Osteoblast (primary cell): Measurements from ENCODE around the gene CD70. TPM values are rescaled to one million over a fixed set of nuclear protein-coding genes. Genes with fewer than 3 reads are reported as not detected.
"Not testable (repeated sequence)": the region's sequence is repeated elsewhere in the genome, so short reads cannot be mapped to it uniquely, and the experiment has no call there.

Experiments used
- DNase-seq: peaks from one replicate; pipeline ENCODE4 v3.0.0; 2011; ENCODE audit warnings: low spot score, mixed read lengths; ENCODE audit not compliant: insufficient read length; ENCODE audit errors: missing footprints
- H2AFZ ChIP-seq: 2 replicates; pipeline ENCODE4 v1.6.0; 2011; ENCODE audit warnings: mild to moderate bottlenecking, low read length
- H3K27ac ChIP-seq: 2 replicates; pipeline ENCODE4 v1.5.1; 2011; ENCODE audit warnings: mild to moderate bottlenecking, low read depth, low read length, moderate library complexity
- H3K27me3 ChIP-seq: 2 replicates; pipeline ENCODE4 v1.6.0; 2012; ENCODE audit warnings: mild to moderate bottlenecking, control low read depth, inconsistent platforms, low read length, moderate library complexity; ENCODE audit not compliant: insufficient read depth
- H3K36me3 ChIP-seq: 2 replicates; pipeline ENCODE4 v1.5.1; 2011; ENCODE audit warnings: mild to moderate bottlenecking, low read length, control low read depth, moderate library complexity; ENCODE audit not compliant: insufficient read depth
- H3K4me1 ChIP-seq: 2 replicates; pipeline ENCODE4 v1.5.1; 2011; ENCODE audit warnings: mild to moderate bottlenecking, low read length, control low read depth, moderate library complexity; ENCODE audit not compliant: insufficient read depth
- H3K4me2 ChIP-seq: 2 replicates; pipeline ENCODE4 v1.6.0; 2011; ENCODE audit warnings: mild to moderate bottlenecking, low read length; ENCODE audit not compliant: insufficient read depth
- H3K4me3 ChIP-seq: fragments of 200-600 bp; sonication (generic); 3 replicates; pipeline ENCODE4 v1.5.1; 2012; ENCODE audit warnings: mild to moderate bottlenecking, low read length, inconsistent platforms; ENCODE audit not compliant: insufficient read depth
- H3K79me2 ChIP-seq: 2 replicates; pipeline ENCODE4 v1.6.0; 2012; ENCODE audit warnings: mild to moderate bottlenecking, low read length, control low read depth, inconsistent platforms; ENCODE audit not compliant: insufficient read depth
- H3K9me3 ChIP-seq: 2 replicates; pipeline ENCODE4 v1.5.1; 2011; ENCODE audit warnings: low read depth, low read length, control low read depth
- H4K20me1 ChIP-seq: 2 replicates; pipeline ENCODE4 v1.6.0; 2012; ENCODE audit warnings: mild to moderate bottlenecking, low read length, control low read depth; ENCODE audit not compliant: insufficient read depth
- total RNA-seq: library from RNA; depleted of rRNA; stranded (reverse); fragments of >200 nt; gene quantifications from 2 replicates; pipeline ENCODE4 v1.2.3, GENCODE V29; 2012
- TF ChIP-seq, protein P1 (sequence below): IDR thresholded peaks from 2 replicates; pipeline ENCODE4 v1.5.1; 2011; ENCODE audit warnings: mild to moderate bottlenecking, low read depth, low read length, moderate library complexity; ENCODE audit errors: extremely low read depth

The CD70 gene, protein sequence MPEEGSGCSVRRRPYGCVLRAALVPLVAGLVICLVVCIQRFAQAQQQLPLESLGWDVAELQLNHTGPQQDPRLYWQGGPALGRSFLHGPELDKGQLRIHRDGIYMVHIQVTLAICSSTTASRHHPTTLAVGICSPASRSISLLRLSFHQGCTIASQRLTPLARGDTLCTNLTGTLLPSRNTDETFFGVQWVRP
- 0.29 TPM in 1 of 2 replicates, not detected in the other for total RNA-seq

DNA sequence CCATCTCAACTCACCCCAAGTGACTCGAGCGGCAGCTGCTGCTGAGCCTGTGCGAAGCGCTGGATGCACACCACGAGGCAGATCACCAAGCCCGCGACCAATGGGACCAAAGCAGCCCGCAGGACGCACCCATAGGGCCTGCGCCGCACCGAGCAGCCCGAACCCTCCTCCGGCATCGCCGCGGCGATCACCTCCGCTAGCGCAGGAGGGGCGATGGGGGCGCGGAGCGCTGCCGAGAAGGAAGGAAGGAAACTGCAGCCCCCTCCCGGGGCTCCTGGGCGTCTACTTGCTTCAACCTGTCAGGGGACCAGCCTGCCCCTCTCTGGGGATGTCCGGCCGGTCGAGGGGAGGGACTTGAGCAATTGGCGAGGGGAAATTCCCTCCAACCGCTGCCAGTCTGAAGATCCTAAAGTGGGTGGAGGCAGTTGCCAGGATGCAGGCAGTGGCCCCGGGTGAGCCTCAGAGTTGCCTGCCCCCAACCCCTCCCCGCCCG is at the start of gene CD70:
TSS of gene CD70 (minus strand) at position 324 of the 493 bp plus-strand sequence. CDS start at position 176, 148 bp downstream.
- H3K4me2 ChIP-seq = no peak within 1 kb of the TSS
- H2AFZ ChIP-seq = no peak within 1 kb of the TSS
- no peak within 1 kb of the TSS for H3K4me3 ChIP-seq
- DNase-seq = peak; percentile 65
- no peaks in the 10 kb centered on the region for H3K36me3 ChIP-seq
- H3K27ac ChIP-seq = no peak within 1 kb of the TSS
- H3K4me1 ChIP-seq = peaks cover 4% of the 10 kb centered on the region
- TF ChIP-seq, protein P1, sequence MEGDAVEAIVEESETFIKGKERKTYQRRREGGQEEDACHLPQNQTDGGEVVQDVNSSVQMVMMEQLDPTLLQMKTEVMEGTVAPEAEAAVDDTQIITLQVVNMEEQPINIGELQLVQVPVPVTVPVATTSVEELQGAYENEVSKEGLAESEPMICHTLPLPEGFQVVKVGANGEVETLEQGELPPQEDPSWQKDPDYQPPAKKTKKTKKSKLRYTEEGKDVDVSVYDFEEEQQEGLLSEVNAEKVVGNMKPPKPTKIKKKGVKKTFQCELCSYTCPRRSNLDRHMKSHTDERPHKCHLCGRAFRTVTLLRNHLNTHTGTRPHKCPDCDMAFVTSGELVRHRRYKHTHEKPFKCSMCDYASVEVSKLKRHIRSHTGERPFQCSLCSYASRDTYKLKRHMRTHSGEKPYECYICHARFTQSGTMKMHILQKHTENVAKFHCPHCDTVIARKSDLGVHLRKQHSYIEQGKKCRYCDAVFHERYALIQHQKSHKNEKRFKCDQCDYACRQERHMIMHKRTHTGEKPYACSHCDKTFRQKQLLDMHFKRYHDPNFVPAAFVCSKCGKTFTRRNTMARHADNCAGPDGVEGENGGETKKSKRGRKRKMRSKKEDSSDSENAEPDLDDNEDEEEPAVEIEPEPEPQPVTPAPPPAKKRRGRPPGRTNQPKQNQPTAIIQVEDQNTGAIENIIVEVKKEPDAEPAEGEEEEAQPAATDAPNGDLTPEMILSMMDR = no peak
- no peaks in the 10 kb centered on the region for H3K9me3 ChIP-seq
- H3K27me3 ChIP-seq = peaks cover 60% of the 10 kb centered on the region
- H4K20me1 ChIP-seq = no peaks in the 10 kb centered on the region
- H3K79me2 ChIP-seq = no peaks in the 10 kb centered on the region

DNA sequence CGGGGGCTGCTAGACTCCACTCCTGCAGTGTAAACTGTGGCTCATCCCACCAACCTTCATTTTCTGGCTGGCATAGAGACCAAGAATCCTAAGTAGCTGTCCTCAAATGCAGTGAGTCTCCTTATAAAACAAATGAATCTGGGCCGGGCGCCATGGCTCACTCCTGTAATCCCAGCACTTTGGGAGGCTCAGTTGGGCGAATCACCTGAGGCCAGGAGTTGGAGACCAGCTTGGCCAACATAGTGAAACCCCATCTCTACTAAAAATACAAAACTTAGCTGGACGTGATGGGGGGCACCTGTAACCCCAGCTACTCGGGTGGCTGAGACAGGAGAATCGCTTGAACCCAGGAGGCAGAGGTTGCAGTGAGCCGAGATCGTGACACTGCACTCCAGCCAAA is 49.4 kb upstream of the CD70 start:
- not testable (repeated sequence) for H3K27me3 ChIP-seq, H3K79me2 ChIP-seq, H3K36me3 ChIP-seq, H2AFZ ChIP-seq, H3K4me1 ChIP-seq, H3K27ac ChIP-seq, H3K9me3 ChIP-seq, H3K4me3 ChIP-seq, DNase-seq, H3K4me2 ChIP-seq, H4K20me1 ChIP-seq

DNA sequence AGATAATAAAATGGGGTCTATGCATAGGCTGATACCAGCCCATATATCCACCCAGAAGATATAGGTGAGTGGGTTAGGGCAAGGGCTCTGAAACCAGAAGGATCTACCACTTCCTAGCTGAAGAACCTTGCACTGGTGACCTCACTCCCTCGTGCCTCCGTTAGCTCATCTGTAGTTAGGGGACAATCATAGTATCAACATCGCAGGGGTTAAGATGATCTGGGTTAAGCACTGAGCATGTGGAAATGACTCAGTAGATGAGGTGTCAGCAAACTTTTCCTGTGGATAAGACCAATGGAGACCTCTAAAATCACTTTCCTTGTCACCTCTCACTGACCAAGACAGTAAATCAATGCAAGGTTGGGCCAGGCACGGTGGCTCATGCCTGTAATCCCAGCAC is 48.5 kb upstream of the CD70 start:
- H3K79me2 ChIP-seq = no peaks in the 10 kb centered on the region
- no peaks in the 10 kb centered on the region for H4K20me1 ChIP-seq
- H3K36me3 ChIP-seq = no peaks in the 10 kb centered on the region
- no peak overlapping the region for H3K27ac ChIP-seq
- no peaks in the 10 kb centered on the region for H3K4me1 ChIP-seq
- peak; percentile 83 for DNase-seq
- H3K4me3 ChIP-seq = no peak overlapping the region
- TF ChIP-seq, protein P1 = no peak
- H3K4me2 ChIP-seq = no peak overlapping the region
- no peaks in the 10 kb centered on the region for H3K9me3 ChIP-seq
- no peak overlapping the region for H2AFZ ChIP-seq
- H3K27me3 ChIP-seq = no peaks in the 10 kb centered on the region

DNA sequence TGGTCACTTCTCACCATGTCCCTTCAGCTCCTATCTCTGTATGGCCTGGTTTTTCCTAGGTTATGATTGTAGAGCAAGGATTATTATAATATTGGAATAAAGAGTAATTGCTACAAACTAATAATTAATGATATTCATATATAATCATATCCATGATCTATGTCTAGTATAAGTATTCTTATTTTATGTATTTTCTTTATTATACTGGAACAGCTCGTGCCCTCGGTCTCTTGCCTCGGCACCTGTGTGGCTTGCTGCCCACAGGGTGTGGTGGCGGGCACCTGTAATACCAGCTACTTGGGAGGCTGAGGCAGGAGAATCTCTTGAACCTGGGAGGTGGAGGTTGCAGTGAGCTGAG is 42.5 kb upstream of the CD70 start:
- not testable (repeated sequence) for H3K4me2 ChIP-seq, H3K27me3 ChIP-seq, H3K4me3 ChIP-seq, H3K27ac ChIP-seq, H3K79me2 ChIP-seq, DNase-seq, H2AFZ ChIP-seq, H3K36me3 ChIP-seq, H4K20me1 ChIP-seq, H3K4me1 ChIP-seq, H3K9me3 ChIP-seq
- TF ChIP-seq, protein P1 = peak; percentile 19
